Neural cell (in vitro differentiated cells): ENCODE data around the gene TEX2. TPM values are rescaled to one million over a fixed set of nuclear protein-coding genes. Genes with fewer than 3 reads are reported as not detected.

Source experiments
- H2AFZ ChIP-seq: fragments of 200-600, 300-800 bp; sonication (generic), shearing (Covaris generic); 2 replicates; pipeline ENCODE4 v1.6.0; 2014; ENCODE audit warnings: low read depth, mild to moderate bottlenecking, antibody characterized with exemption, low read length, moderate library complexity
- H3F3A ChIP-seq: fragments of 200-600 bp; shearing (Covaris generic); 2 replicates; pipeline ENCODE4 v1.6.1; 2016; ENCODE audit warnings: mild to moderate bottlenecking, moderate library complexity, mixed read lengths, antibody characterized with exemption, low read length; ENCODE audit not compliant: insufficient read depth, poor library complexity, severe bottlenecking
- H3K27ac ChIP-seq: fragments of 200-600, 300-800 bp; sonication (generic), shearing (Covaris generic); 2 replicates; pipeline ENCODE4 v1.5.1; 2014; ENCODE audit warnings: mild to moderate bottlenecking, low read length, moderate library complexity
- H3K27me3 ChIP-seq: fragments of 300-800, 200-600 bp; sonication (generic), shearing (Covaris generic); 2 replicates; pipeline ENCODE4 v1.6.0; 2014; ENCODE audit warnings: mild to moderate bottlenecking, low read depth, low read length, moderate library complexity; ENCODE audit not compliant: insufficient read depth
- H3K36me3 ChIP-seq: fragments of 300-800, 200-600 bp; sonication (generic), shearing (Covaris generic); 2 replicates; pipeline ENCODE4 v1.5.1; 2014; ENCODE audit warnings: mild to moderate bottlenecking, antibody characterized with exemption, low read length, moderate library complexity; ENCODE audit not compliant: insufficient read depth
- H3K4me2 ChIP-seq: fragments of 300-800, 200-600 bp; sonication (generic), shearing (Covaris generic); 2 replicates; pipeline ENCODE4 v1.6.0; 2014; ENCODE audit warnings: mild to moderate bottlenecking, low read length
- H3K4me3 ChIP-seq: fragments of 300-800, 200-600 bp; sonication (generic), shearing (Covaris generic); 2 replicates; pipeline ENCODE4 v1.5.1; 2014; ENCODE audit warnings: mild to moderate bottlenecking, low read length, moderate library complexity
- H3K79me2 ChIP-seq: fragments of 200-600 bp; shearing (Covaris generic); replicated peaks from 2 replicates; pipeline ENCODE4 v1.6.0; 2014; ENCODE audit warnings: mild to moderate bottlenecking, low read length, moderate library complexity; ENCODE audit not compliant: insufficient read depth
- H3K9ac ChIP-seq: fragments of 300-800, 200-600 bp; sonication (generic), shearing (Covaris generic); 2 replicates; pipeline ENCODE4 v1.6.1; 2016; ENCODE audit warnings: mild to moderate bottlenecking, low read length, mixed read lengths
- H3K9me2 ChIP-seq: fragments of 200-600 bp; shearing (Covaris generic); 2 replicates; pipeline ENCODE4 v1.6.1; 2016; ENCODE audit warnings: mild to moderate bottlenecking, low read length, mixed read lengths; ENCODE audit not compliant: insufficient read depth
- H3K9me3 ChIP-seq: fragments of 200-600, 300-800 bp; sonication (generic), shearing (Covaris generic); 2 replicates; pipeline ENCODE4 v1.6.1; 2016; ENCODE audit warnings: mild to moderate bottlenecking, mixed run types, low read length, moderate library complexity, mixed read lengths
- H4K20me1 ChIP-seq: fragments of 200-600 bp; shearing (Covaris generic); 2 replicates; pipeline ENCODE4 v1.6.1; 2016; ENCODE audit warnings: mild to moderate bottlenecking, mixed run types; ENCODE audit not compliant: insufficient read depth
- EP300 ChIP-seq: fragments of 450-650 bp; conservative IDR thresholded peaks from 2 replicates; pipeline ENCODE4 v1.6.1; 2014; ENCODE audit warnings: antibody characterized with exemption, mild to moderate bottlenecking, moderate library complexity; ENCODE audit not compliant: poor library complexity, severe bottlenecking
- EZH2 ChIP-seq: fragments of 200-600, 300-800 bp; shearing (Covaris generic), sonication (generic); IDR thresholded peaks from 2 replicates; pipeline ENCODE4 v1.6.1; 2014; ENCODE audit warnings: antibody characterized with exemption, low read length, borderline replicate concordance, mild to moderate bottlenecking; ENCODE audit not compliant: insufficient read depth, poor library complexity, severe bottlenecking
- MXI1 ChIP-seq: fragments of 450-650 bp; conservative IDR thresholded peaks from 2 replicates; pipeline ENCODE4 v1.6.1; 2014; ENCODE audit warnings: antibody characterized with exemption, mild to moderate bottlenecking; ENCODE audit not compliant: poor library complexity, severe bottlenecking
- POLR2AphosphoS5 ChIP-seq: IDR thresholded peaks from 2 replicates; pipeline ENCODE4 v1.6.1; 2012
- RAD21 ChIP-seq: fragments of 450-650 bp; conservative IDR thresholded peaks from 2 replicates; pipeline ENCODE4 v1.6.1; 2014; ENCODE audit warnings: antibody characterized with exemption, mild to moderate bottlenecking, moderate library complexity
- SMC3 ChIP-seq: fragments of 450-650 bp; conservative IDR thresholded peaks from 2 replicates; pipeline ENCODE4 v1.6.1; 2014; ENCODE audit warnings: antibody characterized with exemption, mild to moderate bottlenecking, moderate library complexity; ENCODE audit not compliant: poor library complexity
- TAF1 ChIP-seq: IDR thresholded peaks from 2 replicates; pipeline ENCODE4 v1.6.1; 2012; ENCODE audit warnings: low read depth
- polyA plus RNA-seq: library from polyadenylated mRNA; depleted of rRNA; stranded (reverse); fragments of >200 nt; gene quantifications from 2 replicates; pipeline ENCODE4 v1.2.3, GENCODE V29; 2014
- TF ChIP-seq, protein P1 (sequence below): IDR thresholded peaks from 2 replicates; pipeline ENCODE4 v1.6.1; 2012; ENCODE audit warnings: borderline replicate concordance
- TF ChIP-seq, protein P2 (sequence below): fragments of 450-650 bp; IDR thresholded peaks from 2 replicates; pipeline ENCODE4 v1.5.1; 2014; ENCODE audit warnings: antibody characterized with exemption, mild to moderate bottlenecking, moderate library complexity; ENCODE audit not compliant: poor library complexity, severe bottlenecking

TEX2 gene
- polyA plus RNA-seq, 1 donor from 2014 or later, result 19.7 TPM

DNA sequence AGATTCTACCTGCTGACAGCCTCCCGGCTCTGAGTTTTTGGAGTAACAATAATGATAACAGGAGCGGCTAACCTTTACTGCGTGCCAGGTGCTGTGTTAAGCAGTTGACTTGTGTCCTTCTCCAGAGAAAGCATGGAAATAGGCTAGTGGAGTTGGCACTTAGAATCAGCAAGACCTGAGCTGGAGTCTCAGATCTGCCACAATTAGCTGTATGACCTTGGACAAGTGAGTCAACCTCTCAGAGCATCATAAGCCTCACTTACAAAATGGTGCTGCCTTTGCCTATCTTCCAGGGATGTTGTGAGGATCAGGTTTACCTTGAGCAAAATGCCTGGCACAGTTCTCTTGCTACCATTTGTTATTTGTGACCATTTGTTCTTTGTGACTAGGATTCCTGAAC lies 32.1 kb upstream of the TEX2 start:
- Histone ChIP-seq H3K36me3 (no peaks in the 10 kb centered on the region), H2AFZ (no peak overlapping the region), H3K79me2 (no peaks in the 10 kb centered on the region), H3K9me2 (no peaks in the 10 kb centered on the region), H3K4me2 (no peak overlapping the region), H3K9me3 (no peaks in the 10 kb centered on the region), H3K27ac (no peak overlapping the region), H3K27me3 (no peaks in the 10 kb centered on the region), H3K9ac (no peak overlapping the region), H3F3A (peaks cover 1% of the 10 kb centered on the region), H4K20me1 (no peaks in the 10 kb centered on the region), H3K4me3 (no peak overlapping the region)
- TF ChIP-seq, protein P1, sequence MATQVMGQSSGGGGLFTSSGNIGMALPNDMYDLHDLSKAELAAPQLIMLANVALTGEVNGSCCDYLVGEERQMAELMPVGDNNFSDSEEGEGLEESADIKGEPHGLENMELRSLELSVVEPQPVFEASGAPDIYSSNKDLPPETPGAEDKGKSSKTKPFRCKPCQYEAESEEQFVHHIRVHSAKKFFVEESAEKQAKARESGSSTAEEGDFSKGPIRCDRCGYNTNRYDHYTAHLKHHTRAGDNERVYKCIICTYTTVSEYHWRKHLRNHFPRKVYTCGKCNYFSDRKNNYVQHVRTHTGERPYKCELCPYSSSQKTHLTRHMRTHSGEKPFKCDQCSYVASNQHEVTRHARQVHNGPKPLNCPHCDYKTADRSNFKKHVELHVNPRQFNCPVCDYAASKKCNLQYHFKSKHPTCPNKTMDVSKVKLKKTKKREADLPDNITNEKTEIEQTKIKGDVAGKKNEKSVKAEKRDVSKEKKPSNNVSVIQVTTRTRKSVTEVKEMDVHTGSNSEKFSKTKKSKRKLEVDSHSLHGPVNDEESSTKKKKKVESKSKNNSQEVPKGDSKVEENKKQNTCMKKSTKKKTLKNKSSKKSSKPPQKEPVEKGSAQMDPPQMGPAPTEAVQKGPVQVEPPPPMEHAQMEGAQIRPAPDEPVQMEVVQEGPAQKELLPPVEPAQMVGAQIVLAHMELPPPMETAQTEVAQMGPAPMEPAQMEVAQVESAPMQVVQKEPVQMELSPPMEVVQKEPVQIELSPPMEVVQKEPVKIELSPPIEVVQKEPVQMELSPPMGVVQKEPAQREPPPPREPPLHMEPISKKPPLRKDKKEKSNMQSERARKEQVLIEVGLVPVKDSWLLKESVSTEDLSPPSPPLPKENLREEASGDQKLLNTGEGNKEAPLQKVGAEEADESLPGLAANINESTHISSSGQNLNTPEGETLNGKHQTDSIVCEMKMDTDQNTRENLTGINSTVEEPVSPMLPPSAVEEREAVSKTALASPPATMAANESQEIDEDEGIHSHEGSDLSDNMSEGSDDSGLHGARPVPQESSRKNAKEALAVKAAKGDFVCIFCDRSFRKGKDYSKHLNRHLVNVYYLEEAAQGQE, result no peak
- TF ChIP-seq TAF1, result no peak
- TF ChIP-seq RAD21, result no peak
- no peak for TF ChIP-seq SMC3
- TF ChIP-seq EZH2, result no peak
- no peak for TF ChIP-seq MXI1
- TF ChIP-seq EP300, result no peak
- no peak for TF ChIP-seq POLR2AphosphoS5
- TF ChIP-seq, protein P2, sequence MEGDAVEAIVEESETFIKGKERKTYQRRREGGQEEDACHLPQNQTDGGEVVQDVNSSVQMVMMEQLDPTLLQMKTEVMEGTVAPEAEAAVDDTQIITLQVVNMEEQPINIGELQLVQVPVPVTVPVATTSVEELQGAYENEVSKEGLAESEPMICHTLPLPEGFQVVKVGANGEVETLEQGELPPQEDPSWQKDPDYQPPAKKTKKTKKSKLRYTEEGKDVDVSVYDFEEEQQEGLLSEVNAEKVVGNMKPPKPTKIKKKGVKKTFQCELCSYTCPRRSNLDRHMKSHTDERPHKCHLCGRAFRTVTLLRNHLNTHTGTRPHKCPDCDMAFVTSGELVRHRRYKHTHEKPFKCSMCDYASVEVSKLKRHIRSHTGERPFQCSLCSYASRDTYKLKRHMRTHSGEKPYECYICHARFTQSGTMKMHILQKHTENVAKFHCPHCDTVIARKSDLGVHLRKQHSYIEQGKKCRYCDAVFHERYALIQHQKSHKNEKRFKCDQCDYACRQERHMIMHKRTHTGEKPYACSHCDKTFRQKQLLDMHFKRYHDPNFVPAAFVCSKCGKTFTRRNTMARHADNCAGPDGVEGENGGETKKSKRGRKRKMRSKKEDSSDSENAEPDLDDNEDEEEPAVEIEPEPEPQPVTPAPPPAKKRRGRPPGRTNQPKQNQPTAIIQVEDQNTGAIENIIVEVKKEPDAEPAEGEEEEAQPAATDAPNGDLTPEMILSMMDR, result no peak

DNA sequence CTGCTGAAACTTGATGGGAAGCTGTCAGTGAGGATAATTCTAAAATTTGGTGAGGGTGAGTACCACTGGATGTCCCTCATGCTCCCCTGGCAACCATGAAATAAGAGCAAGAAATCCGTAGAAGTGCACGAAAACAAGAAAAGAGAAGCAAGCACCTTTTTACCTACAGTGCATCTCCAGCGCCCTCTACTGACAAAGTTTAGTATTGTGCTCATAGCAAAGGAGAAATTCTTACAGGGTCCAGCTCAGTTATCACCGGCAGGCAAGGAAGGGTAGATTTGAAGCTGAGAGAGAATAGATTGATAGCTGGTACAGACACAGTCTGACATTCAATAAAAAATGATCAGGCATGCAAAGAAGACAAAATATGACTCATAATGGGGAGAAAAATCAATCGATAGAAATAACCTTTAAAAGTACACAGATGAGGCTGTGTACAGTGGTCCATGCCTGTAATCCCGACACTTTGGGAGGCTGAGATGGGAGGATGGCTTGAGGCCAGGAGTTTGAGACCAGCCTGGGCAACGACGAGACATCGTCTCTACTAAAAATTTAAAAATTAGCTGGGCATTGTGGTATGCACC lies 28.3 kb upstream of the TEX2 start:
- no peak overlapping the region for H2AFZ ChIP-seq
- H3K79me2 ChIP-seq, result no peaks in the 10 kb centered on the region
- no peaks in the 10 kb centered on the region for H3K27me3 ChIP-seq
- H3K4me2 ChIP-seq, result no peak overlapping the region
- no peaks in the 10 kb centered on the region for H3K36me3 ChIP-seq
- no peak overlapping the region for H3K4me3 ChIP-seq
- no peaks in the 10 kb centered on the region for H3K9me2 ChIP-seq
- no peak for TF ChIP-seq EP300
- no peak for TF ChIP-seq SMC3
- TF ChIP-seq POLR2AphosphoS5, result no peak
- TF ChIP-seq EZH2, result no peak
- no peak for TF ChIP-seq MXI1
- no peak for TF ChIP-seq RAD21
- no peak for TF ChIP-seq TAF1
- TF ChIP-seq, protein P1, result no peak
- TF ChIP-seq, protein P2, result no peak
- H3K9me3 ChIP-seq, result no peaks in the 10 kb centered on the region
- no peak overlapping the region for H3K27ac ChIP-seq
- H3F3A ChIP-seq, result no peaks in the 10 kb centered on the region
- H3K9ac ChIP-seq, result no peak overlapping the region
- H4K20me1 ChIP-seq, result no peaks in the 10 kb centered on the region
